WTC11 (cell line): ENCODE measurements around the gene GPRIN3. TPM values are rescaled to one million over a fixed set of nuclear protein-coding genes. Genes with fewer than 3 reads are reported as not detected.

Experiments used
- ATAC-seq: fragments of 200-7000 bp; cut with Tn5 transposase; 2 replicates; pipeline ENCODE4 v1.10.0; 2021; ENCODE audit warnings: mild to moderate bottlenecking, moderate library complexity
- CTCF ChIA-PET: fragments of 300-600 bp; sonication (Branson Sonifier 250); formaldehyde crosslinking; loops from one replicate; lab custom pipeline; 2021; ENCODE audit warnings: antibody characterized with exemption; lab: Charles Lee
- POLR2A ChIA-PET: fragments of 350-600 bp; sonication (Branson Sonifier 250); formaldehyde crosslinking; loops from one replicate; lab custom pipeline; 2021; ENCODE audit warnings: antibody characterized with exemption; lab: Charles Lee
- DNase-seq: peaks from one replicate; pipeline ENCODE4 v3.0.0; 2021; ENCODE audit warnings: low spot score
- H3K27ac Mint-ChIP-seq: 2 replicates; pipeline ENCODE4 v1.8.0; 2021; ENCODE audit warnings: mixed read lengths
- H3K27me3 Mint-ChIP-seq: 2 replicates; pipeline ENCODE4 v1.8.0; 2021; ENCODE audit warnings: low read depth, mild to moderate bottlenecking, moderate library complexity, mixed read lengths
- H3K36me3 Mint-ChIP-seq: 2 replicates; pipeline ENCODE4 v1.8.0; 2021; ENCODE audit warnings: mixed read lengths
- H3K4me1 Mint-ChIP-seq: 2 replicates; pipeline ENCODE4 v1.8.0; 2022; ENCODE audit warnings: mixed read lengths
- H3K4me3 Mint-ChIP-seq: 2 replicates; pipeline ENCODE4 v1.8.0; 2021; ENCODE audit warnings: mild to moderate bottlenecking, moderate library complexity, mixed read lengths
- H3K9me3 Mint-ChIP-seq: 2 replicates; pipeline ENCODE4 v1.8.0; 2021; ENCODE audit warnings: mixed read lengths
- CBFB ChIP-seq: sonication (generic); formaldehyde crosslinking; IDR thresholded peaks from 2 replicates; pipeline ENCODE4 v1.8.1; 2022; ENCODE audit warnings: mild to moderate bottlenecking, low read depth, missing genetic modification reagents
- CREM ChIP-seq: sonication (generic); formaldehyde crosslinking; IDR thresholded peaks from 2 replicates; pipeline ENCODE4 v1.8.1; 2022; ENCODE audit warnings: mild to moderate bottlenecking, missing genetic modification reagents, moderate library complexity
- EMX1 ChIP-seq: fragments of 250-450 bp; sonication (Bioruptor Pico); IDR thresholded peaks from 2 replicates; pipeline ENCODE4 v1.8.0; 2021; ENCODE audit warnings: mild to moderate bottlenecking
- FOXK1 ChIP-seq: sonication (generic); formaldehyde crosslinking; IDR thresholded peaks from 2 replicates; pipeline ENCODE4 v1.8.0; 2022; ENCODE audit warnings: mild to moderate bottlenecking, moderate library complexity, missing genetic modification reagents
- FOXP1 ChIP-seq: sonication (generic); formaldehyde crosslinking; IDR thresholded peaks from 2 replicates; pipeline ENCODE4 v1.8.0; 2022; ENCODE audit warnings: missing genetic modification reagents, mild to moderate bottlenecking, moderate library complexity, borderline replicate concordance
- PRRX2 ChIP-seq: fragments of 250-450 bp; sonication (Bioruptor Pico); IDR thresholded peaks from 2 replicates; pipeline ENCODE4 v1.8.0; 2021; ENCODE audit warnings: mild to moderate bottlenecking
- RELA ChIP-seq: sonication (generic); formaldehyde crosslinking; IDR thresholded peaks from 2 replicates; pipeline ENCODE4 v1.8.1; 2022; ENCODE audit warnings: missing genetic modification reagents, mild to moderate bottlenecking, borderline replicate concordance
- RORB ChIP-seq: fragments of 250-450 bp; sonication (Bioruptor Pico); IDR thresholded peaks from 2 replicates; pipeline ENCODE4 v1.9.0; 2021; ENCODE audit warnings: mild to moderate bottlenecking
- SMAD3 ChIP-seq: sonication (generic); formaldehyde crosslinking; IDR thresholded peaks from 2 replicates; pipeline ENCODE4 v1.8.0; 2022; ENCODE audit warnings: missing genetic modification reagents, mild to moderate bottlenecking, borderline replicate concordance
- TEAD4 ChIP-seq: sonication (generic); formaldehyde crosslinking; IDR thresholded peaks from 2 replicates; pipeline ENCODE4 v1.8.0; 2022; ENCODE audit warnings: mild to moderate bottlenecking, missing genetic modification reagents
- ZNF138 ChIP-seq: sonication (generic); formaldehyde crosslinking; conservative IDR thresholded peaks from 2 replicates; pipeline ENCODE4 v1.8.1; 2022; ENCODE audit warnings: mild to moderate bottlenecking, moderate library complexity, missing genetic modification reagents
- ZNF219 ChIP-seq: sonication (generic); formaldehyde crosslinking; IDR thresholded peaks from 2 replicates; pipeline ENCODE4 v1.8.0; 2023; ENCODE audit warnings: missing genetic modification reagents, mild to moderate bottlenecking, borderline replicate concordance
- ZNF423 ChIP-seq: fragments of 250-450 bp; sonication (Bioruptor Pico); IDR thresholded peaks from 2 replicates; pipeline ENCODE4 v2.1.2; 2022; ENCODE audit warnings: mild to moderate bottlenecking, moderate library complexity
- ZNF671 ChIP-seq: fragments of 250-450 bp; sonication (Bioruptor Pico); IDR thresholded peaks from 2 replicates; pipeline ENCODE4 v1.8.0; 2021; ENCODE audit warnings: mild to moderate bottlenecking
- total RNA-seq: library from RNA; stranded (reverse); gene quantifications from 3 replicates; pipeline ENCODE4 v1.2.3, GENCODE V29; 2021
- TF ChIP-seq, protein P1 (sequence below): sonication (generic); formaldehyde crosslinking; IDR thresholded peaks from 2 replicates; pipeline ENCODE4 v1.8.1; 2022; ENCODE audit warnings: low read depth, missing genetic modification reagents, borderline replicate concordance
- TF ChIP-seq, protein P2 (sequence below): sonication (generic); formaldehyde crosslinking; IDR thresholded peaks from 2 replicates; pipeline ENCODE4 v1.8.1; 2023; ENCODE audit warnings: mild to moderate bottlenecking, missing genetic modification reagents, moderate library complexity
- TF ChIP-seq, protein P3 (sequence below): sonication (generic); formaldehyde crosslinking; IDR thresholded peaks from 2 replicates; pipeline ENCODE4 v1.8.1; 2023; ENCODE audit warnings: mild to moderate bottlenecking, missing genetic modification reagents, borderline replicate concordance
- TF ChIP-seq, protein P4 (sequence below): sonication (generic); formaldehyde crosslinking; IDR thresholded peaks from 2 replicates; pipeline ENCODE4 v1.8.1; 2023; ENCODE audit warnings: mild to moderate bottlenecking, missing genetic modification reagents
- TF ChIP-seq, protein P5 (sequence below): sonication (generic); formaldehyde crosslinking; IDR thresholded peaks from 2 replicates; pipeline ENCODE4 v1.8.0; 2022; ENCODE audit warnings: mild to moderate bottlenecking, missing genetic modification reagents

The GPRIN3 gene
- total RNA-seq, 1 experiment from 2014 or later = 2.0 TPM

DNA sequence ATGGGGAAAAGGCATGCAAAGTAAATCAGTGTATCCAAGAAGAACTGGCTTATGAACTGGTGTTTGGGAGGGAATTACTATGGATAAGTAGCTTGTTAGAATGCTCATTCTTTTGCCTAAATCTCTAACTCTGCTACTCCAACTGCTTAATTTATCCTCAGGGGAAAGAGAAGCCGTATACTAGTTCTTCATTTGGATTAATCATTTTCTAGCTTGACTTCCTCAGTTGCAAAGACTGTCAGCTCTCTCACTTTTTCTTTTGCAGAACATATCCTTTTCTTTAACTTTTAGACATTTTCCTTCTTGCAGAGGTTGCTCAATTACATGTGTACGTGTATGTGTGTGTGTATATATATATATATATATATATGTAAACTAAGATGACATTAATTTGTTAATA lies 21.9 kb downstream of the GPRIN3 start (continued):
- TF ChIP-seq PRRX2 (no peak), TEAD4 (CRISPR knock-in tag) (no peak), ZNF138 (CRISPR knock-in tag) (no peak)
- TF ChIP-seq, protein P1, sequence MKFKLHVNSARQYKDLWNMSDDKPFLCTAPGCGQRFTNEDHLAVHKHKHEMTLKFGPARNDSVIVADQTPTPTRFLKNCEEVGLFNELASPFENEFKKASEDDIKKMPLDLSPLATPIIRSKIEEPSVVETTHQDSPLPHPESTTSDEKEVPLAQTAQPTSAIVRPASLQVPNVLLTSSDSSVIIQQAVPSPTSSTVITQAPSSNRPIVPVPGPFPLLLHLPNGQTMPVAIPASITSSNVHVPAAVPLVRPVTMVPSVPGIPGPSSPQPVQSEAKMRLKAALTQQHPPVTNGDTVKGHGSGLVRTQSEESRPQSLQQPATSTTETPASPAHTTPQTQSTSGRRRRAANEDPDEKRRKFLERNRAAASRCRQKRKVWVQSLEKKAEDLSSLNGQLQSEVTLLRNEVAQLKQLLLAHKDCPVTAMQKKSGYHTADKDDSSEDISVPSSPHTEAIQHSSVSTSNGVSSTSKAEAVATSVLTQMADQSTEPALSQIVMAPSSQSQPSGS (CRISPR knock-in tag) = no peak
- TF ChIP-seq, protein P2, sequence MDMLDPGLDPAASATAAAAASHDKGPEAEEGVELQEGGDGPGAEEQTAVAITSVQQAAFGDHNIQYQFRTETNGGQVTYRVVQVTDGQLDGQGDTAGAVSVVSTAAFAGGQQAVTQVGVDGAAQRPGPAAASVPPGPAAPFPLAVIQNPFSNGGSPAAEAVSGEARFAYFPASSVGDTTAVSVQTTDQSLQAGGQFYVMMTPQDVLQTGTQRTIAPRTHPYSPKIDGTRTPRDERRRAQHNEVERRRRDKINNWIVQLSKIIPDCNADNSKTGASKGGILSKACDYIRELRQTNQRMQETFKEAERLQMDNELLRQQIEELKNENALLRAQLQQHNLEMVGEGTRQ (CRISPR knock-in tag) = no peak

DNA sequence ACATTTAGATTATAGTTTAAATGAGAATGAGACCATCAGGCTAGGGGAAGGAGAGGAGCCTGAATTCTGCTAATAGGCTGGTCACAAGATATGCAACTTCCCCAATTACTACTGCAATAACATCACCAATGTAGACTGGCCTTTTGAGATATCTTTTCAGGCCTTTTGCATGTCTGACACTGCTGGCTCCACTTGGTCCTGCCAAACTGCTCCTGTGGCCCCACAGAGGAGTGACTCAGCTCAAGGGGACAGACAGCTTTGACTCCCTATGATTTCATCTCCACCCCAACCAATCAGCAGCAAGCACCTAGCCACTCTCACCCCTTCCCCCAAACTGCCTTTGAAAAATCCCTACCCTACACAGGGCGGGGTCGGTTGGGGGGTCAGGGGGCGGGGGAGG lies 22.8 kb downstream of the GPRIN3 start:
- H3K9me3 Mint-ChIP-seq = no peaks in the 10 kb centered on the region
- peaks cover 27% of the 10 kb centered on the region for H3K4me1 Mint-ChIP-seq
- POLR2A ChIA-PET = interaction anchor here (0.5 kb wide), 1 partner anchor 962 kb away, joined by 3 read pairs; no protein-coding TSS in a partner anchor
- TF ChIP-seq, protein P3, sequence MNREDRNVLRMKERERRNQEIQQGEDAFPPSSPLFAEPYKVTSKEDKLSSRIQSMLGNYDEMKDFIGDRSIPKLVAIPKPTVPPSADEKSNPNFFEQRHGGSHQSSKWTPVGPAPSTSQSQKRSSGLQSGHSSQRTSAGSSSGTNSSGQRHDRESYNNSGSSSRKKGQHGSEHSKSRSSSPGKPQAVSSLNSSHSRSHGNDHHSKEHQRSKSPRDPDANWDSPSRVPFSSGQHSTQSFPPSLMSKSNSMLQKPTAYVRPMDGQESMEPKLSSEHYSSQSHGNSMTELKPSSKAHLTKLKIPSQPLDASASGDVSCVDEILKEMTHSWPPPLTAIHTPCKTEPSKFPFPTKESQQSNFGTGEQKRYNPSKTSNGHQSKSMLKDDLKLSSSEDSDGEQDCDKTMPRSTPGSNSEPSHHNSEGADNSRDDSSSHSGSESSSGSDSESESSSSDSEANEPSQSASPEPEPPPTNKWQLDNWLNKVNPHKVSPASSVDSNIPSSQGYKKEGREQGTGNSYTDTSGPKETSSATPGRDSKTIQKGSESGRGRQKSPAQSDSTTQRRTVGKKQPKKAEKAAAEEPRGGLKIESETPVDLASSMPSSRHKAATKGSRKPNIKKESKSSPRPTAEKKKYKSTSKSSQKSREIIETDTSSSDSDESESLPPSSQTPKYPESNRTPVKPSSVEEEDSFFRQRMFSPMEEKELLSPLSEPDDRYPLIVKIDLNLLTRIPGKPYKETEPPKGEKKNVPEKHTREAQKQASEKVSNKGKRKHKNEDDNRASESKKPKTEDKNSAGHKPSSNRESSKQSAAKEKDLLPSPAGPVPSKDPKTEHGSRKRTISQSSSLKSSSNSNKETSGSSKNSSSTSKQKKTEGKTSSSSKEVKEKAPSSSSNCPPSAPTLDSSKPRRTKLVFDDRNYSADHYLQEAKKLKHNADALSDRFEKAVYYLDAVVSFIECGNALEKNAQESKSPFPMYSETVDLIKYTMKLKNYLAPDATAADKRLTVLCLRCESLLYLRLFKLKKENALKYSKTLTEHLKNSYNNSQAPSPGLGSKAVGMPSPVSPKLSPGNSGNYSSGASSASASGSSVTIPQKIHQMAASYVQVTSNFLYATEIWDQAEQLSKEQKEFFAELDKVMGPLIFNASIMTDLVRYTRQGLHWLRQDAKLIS (CRISPR knock-in tag) = no peak
- TF ChIP-seq RORB (CRISPR knock-in tag) = no peak
- no peak for TF ChIP-seq FOXP1 (CRISPR knock-in tag)
- TF ChIP-seq, protein P4, sequence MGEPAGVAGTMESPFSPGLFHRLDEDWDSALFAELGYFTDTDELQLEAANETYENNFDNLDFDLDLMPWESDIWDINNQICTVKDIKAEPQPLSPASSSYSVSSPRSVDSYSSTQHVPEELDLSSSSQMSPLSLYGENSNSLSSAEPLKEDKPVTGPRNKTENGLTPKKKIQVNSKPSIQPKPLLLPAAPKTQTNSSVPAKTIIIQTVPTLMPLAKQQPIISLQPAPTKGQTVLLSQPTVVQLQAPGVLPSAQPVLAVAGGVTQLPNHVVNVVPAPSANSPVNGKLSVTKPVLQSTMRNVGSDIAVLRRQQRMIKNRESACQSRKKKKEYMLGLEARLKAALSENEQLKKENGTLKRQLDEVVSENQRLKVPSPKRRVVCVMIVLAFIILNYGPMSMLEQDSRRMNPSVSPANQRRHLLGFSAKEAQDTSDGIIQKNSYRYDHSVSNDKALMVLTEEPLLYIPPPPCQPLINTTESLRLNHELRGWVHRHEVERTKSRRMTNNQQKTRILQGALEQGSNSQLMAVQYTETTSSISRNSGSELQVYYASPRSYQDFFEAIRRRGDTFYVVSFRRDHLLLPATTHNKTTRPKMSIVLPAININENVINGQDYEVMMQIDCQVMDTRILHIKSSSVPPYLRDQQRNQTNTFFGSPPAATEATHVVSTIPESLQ (CRISPR knock-in tag) = no peak
- no peak for TF ChIP-seq FOXK1 (CRISPR knock-in tag)
- TF ChIP-seq EMX1 (CRISPR knock-in tag) = no peak
- CTCF ChIA-PET = no interaction called here
- ATAC-seq = peak; percentile 43; the same call in 1 of the 2 replicates
- no peaks in the 10 kb centered on the region for H3K36me3 Mint-ChIP-seq
- no peaks in the 10 kb centered on the region for H3K27me3 Mint-ChIP-seq
- DNase-seq = no peak
- H3K27ac Mint-ChIP-seq = no peak overlapping the region
- no peak overlapping the region for H3K4me3 Mint-ChIP-seq

DNA sequence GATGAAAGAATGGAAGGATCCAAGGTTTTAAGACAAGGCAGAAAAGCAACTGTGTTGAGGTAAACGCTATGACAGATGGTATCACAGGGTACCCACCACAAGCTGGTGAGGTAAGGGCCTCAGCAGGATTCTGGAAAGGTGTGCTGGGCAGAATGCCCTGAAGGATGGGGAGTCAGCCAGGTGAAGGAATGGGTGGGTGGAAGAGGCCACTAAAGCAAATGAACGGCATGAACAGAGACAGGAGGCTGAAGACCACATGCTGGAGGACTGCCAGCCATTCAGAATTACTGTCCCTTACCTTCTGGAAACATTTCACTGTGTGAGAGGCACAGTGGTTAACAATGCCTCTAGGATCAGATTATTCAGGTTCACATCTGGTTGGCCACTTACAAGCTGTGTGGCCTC lies 23.6 kb downstream of the GPRIN3 start:
- peaks cover 27% of the 10 kb centered on the region for H3K4me1 Mint-ChIP-seq
- TF ChIP-seq ZNF671 (CRISPR knock-in tag) = no peak
- TF ChIP-seq RELA = no peak
- TF ChIP-seq SMAD3 = no peak
- TF ChIP-seq, protein P5, sequence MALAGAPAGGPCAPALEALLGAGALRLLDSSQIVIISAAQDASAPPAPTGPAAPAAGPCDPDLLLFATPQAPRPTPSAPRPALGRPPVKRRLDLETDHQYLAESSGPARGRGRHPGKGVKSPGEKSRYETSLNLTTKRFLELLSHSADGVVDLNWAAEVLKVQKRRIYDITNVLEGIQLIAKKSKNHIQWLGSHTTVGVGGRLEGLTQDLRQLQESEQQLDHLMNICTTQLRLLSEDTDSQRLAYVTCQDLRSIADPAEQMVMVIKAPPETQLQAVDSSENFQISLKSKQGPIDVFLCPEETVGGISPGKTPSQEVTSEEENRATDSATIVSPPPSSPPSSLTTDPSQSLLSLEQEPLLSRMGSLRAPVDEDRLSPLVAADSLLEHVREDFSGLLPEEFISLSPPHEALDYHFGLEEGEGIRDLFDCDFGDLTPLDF = no peak
- no peak for TF ChIP-seq PRRX2
- TF ChIP-seq CREM (CRISPR knock-in tag) = no peak
- no peak for TF ChIP-seq ZNF423 (CRISPR knock-in tag)
- TF ChIP-seq CBFB (CRISPR knock-in tag) = no peak
- TF ChIP-seq ZNF219 (CRISPR knock-in tag) = no peak
- TF ChIP-seq, all 79 proteins: peak for 0
- no peak overlapping the region for H3K27ac Mint-ChIP-seq
- no peak for DNase-seq
- ChIA-PET POLR2A (interaction anchor here (0.5 kb wide), 1 partner anchor 963 kb away, joined by 3 read pairs; no protein-coding TSS in a partner anchor), CTCF (no interaction called here)
- H3K4me3 Mint-ChIP-seq = no peak overlapping the region
- no peaks in the 10 kb centered on the region for H3K27me3 Mint-ChIP-seq
- H3K36me3 Mint-ChIP-seq = no peaks in the 10 kb centered on the region
- H3K9me3 Mint-ChIP-seq = no peaks in the 10 kb centered on the region
- ATAC-seq = no peak
